HepG2 (cell line): ENCODE measurements around the gene SLC5A10. TPM values are rescaled to one million over a fixed set of nuclear protein-coding genes. Genes with fewer than 3 reads are reported as not detected.
A peak's percentile ranks its signal among the peaks of the same experiment; 100 is the strongest.

ENCODE experiments used
- ATAC-seq: fragments of 200-7000 bp; cut with Tn5 transposase; 3 replicates; pipeline ENCODE4 v1.9.1; 2020; ENCODE audit warnings: mild to moderate bottlenecking, moderate library complexity
- BruUV-seq: library from RNA; stranded (reverse); fragments of 400-500 nt; replicated peaks from 2 replicates; lab custom pipeline; 2021; lab: Mats Ljungman, UMichigan
- CTCF ChIA-PET: fragments of 300-600 bp; formaldehyde crosslinking; extraction: SDS; loops from one replicate; lab custom pipeline; 2021; ENCODE audit warnings: low total read pairs, inconsistent platforms, low intra/inter-chr PET ratio; lab: Yijun Ruan, JAX
- POLR2A ChIA-PET: fragments of 350-600 bp; sonication (Branson Sonifier 250); formaldehyde crosslinking; loops from one replicate; lab custom pipeline; 2020; ENCODE audit warnings: antibody characterized with exemption, inconsistent platforms; lab: Yijun Ruan, JAX
- DNase-seq: peaks from one replicate; pipeline ENCODE4 v3.0.0-alpha.2; 2015; ENCODE audit warnings: low spot score
- FAIRE-seq: peaks from 3 replicates; lab custom pipeline; 2011; peaks lifted over from hg19 to GRCh38; lab: Jason Lieb, UNC
- H2AFZ ChIP-seq: one replicate; pipeline ENCODE4 v1.6.1; 2011; ENCODE audit warnings: low read length, inconsistent platforms
- H3K27ac ChIP-seq: fragments of 300-600 bp; 3 replicates; pipeline ENCODE4 v1.8.0; 2011; ENCODE audit warnings: mixed run types, mild to moderate bottlenecking, mixed read lengths, low read length, inconsistent platforms; ENCODE audit not compliant: insufficient read depth; ENCODE audit errors: extremely low read length
- H3K27me3 ChIP-seq, 2 experiments: fragments of 200-600 bp in 1 of 2; 2 replicates in 1 of 2; 3 replicates in 1 of 2; pipeline versions ENCODE4 v1.6.0 to v1.8.0; 2011; ENCODE audit warnings: low read length in 2 of 2, mild to moderate bottlenecking in 2 of 2, moderate library complexity in 2 of 2, inconsistent platforms in 1 of 2; ENCODE audit not compliant: insufficient read depth in 2 of 2, control insufficient read depth in 1 of 2
- H3K36me3 ChIP-seq, 2 experiments: fragments of 200-600 bp in 1 of 2; replicated peaks in 1 of 2; 2 replicates in 1 of 2; 3 replicates in 1 of 2; pipeline versions ENCODE4 v1.5.1 to v1.8.0; 2011; ENCODE audit warnings: low read length in 2 of 2, inconsistent platforms in 1 of 2; ENCODE audit not compliant: insufficient read depth in 2 of 2, control insufficient read depth in 1 of 2
- H3K4me1 ChIP-seq: 2 replicates; pipeline ENCODE4 v1.5.1; 2012; ENCODE audit warnings: low read length, inconsistent platforms; ENCODE audit not compliant: insufficient read depth
- H3K4me2 ChIP-seq: 2 replicates; pipeline ENCODE4 v1.6.0; 2011; ENCODE audit warnings: low read depth, low read length, inconsistent platforms
- H3K4me3 ChIP-seq, 3 experiments: fragments of 200-600 bp in 1 of 3; sonication (generic), shearing (Covaris generic) in 1 of 3; replicated peaks in 1 of 3; 2 replicates each; pipeline ENCODE4 v1.5.1; 2011 to 2016; ENCODE audit warnings: low read length in 3 of 3, inconsistent platforms in 2 of 3, low read depth in 2 of 3, mild to moderate bottlenecking in 2 of 3, control low read depth in 1 of 3, mixed read lengths in 1 of 3; ENCODE audit not compliant: insufficient read depth in 1 of 3
- H3K79me2 ChIP-seq: one replicate; pipeline ENCODE4 v1.6.1; 2011; ENCODE audit warnings: low read length, inconsistent platforms; ENCODE audit not compliant: insufficient read depth
- H3K9ac ChIP-seq: 2 replicates; pipeline ENCODE4 v1.6.0; 2011; ENCODE audit warnings: mild to moderate bottlenecking, low read depth, low read length, inconsistent platforms; ENCODE audit not compliant: insufficient read depth
- H3K9me3 ChIP-seq: 2 replicates; pipeline ENCODE4 v1.5.1; 2012; ENCODE audit warnings: mild to moderate bottlenecking, low read length
- H4K20me1 ChIP-seq: 2 replicates; pipeline ENCODE4 v1.6.0; 2011; ENCODE audit warnings: inconsistent platforms, mild to moderate bottlenecking, low read length, moderate library complexity; ENCODE audit not compliant: insufficient read depth
- MATR3 ChIP-seq: sonication (generic); formaldehyde crosslinking; IDR thresholded peaks from 2 replicates; pipeline ENCODE4 v1.4.0; 2020; ENCODE audit warnings: missing genetic modification reagents
- MYC ChIP-seq: sonication (generic); formaldehyde crosslinking; IDR thresholded peaks from 2 replicates; pipeline ENCODE4 v1.9.0; 2021; ENCODE audit warnings: missing genetic modification reagents, borderline replicate concordance
- ZNF234 ChIP-seq: sonication (generic); formaldehyde crosslinking; conservative IDR thresholded peaks from 2 replicates; pipeline ENCODE4 v1.5.1; 2020; ENCODE audit warnings: mild to moderate bottlenecking, missing genetic modification reagents
- ZNF274 ChIP-seq: sonication (generic); formaldehyde crosslinking; IDR thresholded peaks from 2 replicates; pipeline ENCODE4 v1.5.1; 2020; ENCODE audit warnings: mild to moderate bottlenecking, missing genetic modification reagents
- ZNF382 ChIP-seq: sonication (generic); formaldehyde crosslinking; IDR thresholded peaks from 2 replicates; pipeline ENCODE4 v1.5.0; 2020; ENCODE audit warnings: missing genetic modification reagents, mild to moderate bottlenecking, borderline replicate concordance
- ZNF567 ChIP-seq: sonication (generic); formaldehyde crosslinking; IDR thresholded peaks from 2 replicates; pipeline ENCODE4 v1.8.1; 2023; ENCODE audit warnings: mild to moderate bottlenecking, missing genetic modification reagents, borderline replicate concordance
- ZNF749 ChIP-seq: sonication (generic); formaldehyde crosslinking; IDR thresholded peaks from 2 replicates; pipeline ENCODE4 v1.8.0; 2022; ENCODE audit warnings: mild to moderate bottlenecking, missing genetic modification reagents, moderate library complexity, borderline replicate concordance
- WGBS: methylation state at CpG from one replicate; pipeline ENCODE4 v1.1.6; 2017; ENCODE audit warnings: low lambda C conversion rate; 5-methylcytosine and 5-hydroxymethylcytosine counted together
- in situ Hi-C: cut with HindIII; loops from 2 replicates; pipeline ENCODE4 v1.10.0; 2017; ENCODE audit warnings: low pct_unique_long_range_greater_than_20kb; ENCODE audit not compliant: extremely low pct_ligation_motif_present
- intact Hi-C: fragments of 100-400 bp; cut with micrococcal nuclease; formaldehyde crosslinking; loops from one replicate; pipeline ENCODE4 v1.10.0; 2022; ENCODE audit not compliant: unreplicated experiment
- polyA plus RNA-seq, 8 experiments: library from polyadenylated mRNA; depleted of rRNA in 3 of 8; stranded (reverse) in 7 of 8; unstranded in 1 of 8; fragments of >200 nt; fragmentation: Illumina TruSeq in 4 of 8; extraction: Trizol in 4 of 8; gene quantifications; 2 replicates each; pipeline versions ENCODE4 v1.2.1 to v1.2.3, GENCODE V29; 2011 to 2016; ENCODE audit warnings: low read depth in 4 of 8, missing spikeins in 1 of 8, mixed read lengths in 1 of 8; ENCODE audit not compliant: insufficient read depth in 1 of 8
- total RNA-seq, 5 experiments: library from RNA; depleted of rRNA; stranded (reverse); fragments of >200 nt; fragmentation: Illumina TruSeq; extraction: Trizol; gene quantifications; 2 replicates each; pipeline ENCODE4 v1.2.3, GENCODE V29; 2016; ENCODE audit warnings: low read depth in 1 of 5
- TF ChIP-seq, protein P1 (sequence below): sonication (generic); formaldehyde crosslinking; IDR thresholded peaks from 2 replicates; pipeline ENCODE4 v1.5.0; 2020; ENCODE audit warnings: mild to moderate bottlenecking, missing genetic modification reagents
- TF ChIP-seq, protein P2 (sequence below): sonication (generic); formaldehyde crosslinking; IDR thresholded peaks from 2 replicates; pipeline ENCODE4 v1.4.0; 2020; ENCODE audit warnings: mild to moderate bottlenecking, missing genetic modification reagents
- TF ChIP-seq, protein P3 (sequence below): IDR thresholded peaks from 2 replicates; pipeline ENCODE4 v1.6.1; 2012; ENCODE audit warnings: low read depth, low read length, improper control_type of control experiment

Gene SLC5A10
- total and polyA plus RNA-seq, 2 of the 13 experiments (the other 11 are each of a cell fraction or from before 2014, with no cell fraction given): 0.05 TPM; not detected in 1

DNA sequence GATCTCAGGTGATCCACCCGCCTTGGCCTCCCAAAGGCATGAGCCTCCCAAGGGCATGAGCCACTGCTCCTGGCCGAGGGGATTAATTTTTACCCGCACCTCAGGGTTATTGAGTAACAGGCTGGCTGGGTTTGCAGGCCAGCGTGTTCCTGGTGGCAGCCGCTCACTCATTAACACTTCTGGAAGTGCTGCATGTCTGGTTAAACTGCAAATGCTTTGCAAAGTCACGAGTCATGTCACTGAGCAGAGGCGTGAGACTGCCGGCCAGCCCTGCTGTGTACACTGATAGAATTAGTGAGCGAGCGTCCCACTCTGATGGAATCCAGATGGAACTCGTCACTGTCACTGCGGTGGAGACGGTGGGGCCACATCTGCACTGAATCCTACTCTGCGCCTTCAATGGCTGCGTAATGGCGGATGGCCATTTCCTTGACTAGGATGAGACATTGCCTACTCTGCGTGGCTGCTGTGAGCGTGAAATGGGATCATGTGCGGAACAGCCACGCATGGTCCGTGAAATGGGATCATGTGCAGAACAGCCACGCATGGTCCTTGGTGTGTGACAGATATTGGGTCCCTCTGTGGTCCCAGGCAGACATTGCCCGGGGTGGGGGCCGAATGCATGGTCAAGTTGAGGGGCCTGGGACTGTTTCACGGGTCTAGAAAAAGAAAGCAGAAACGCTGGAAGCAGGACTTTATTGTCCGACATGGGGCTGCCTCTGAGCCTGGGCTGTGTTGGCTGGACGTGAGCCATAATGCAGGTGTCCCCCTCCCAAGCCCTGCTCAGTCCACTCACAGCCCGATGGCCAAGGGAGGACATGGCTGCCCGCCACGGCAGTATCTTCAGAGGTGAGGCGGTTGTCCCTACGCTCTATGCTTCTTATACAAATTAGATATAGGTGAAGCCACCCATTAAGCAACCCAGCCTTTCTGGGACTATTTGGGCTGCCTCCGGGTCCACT, 740 bp upstream of the SLC5A10 start:
- CTCF ChIA-PET: interaction anchor here (0.6 to 1.3 kb wide), 2 partner anchors 10 to 135 kb away, joined by 3 to 5 read pairs; no protein-coding TSS in a partner anchor
- ATAC-seq (peak; percentile 62), DNase-seq (no peak), FAIRE-seq (no peak)
- H3K4me1 ChIP-seq: peaks cover 46% of the 10 kb centered on the region
- no TSS peak for BruUV-seq
- 52% methylated on average over 21 of the region's 34 CpGs for WGBS
- H4K20me1 ChIP-seq: no peaks in the 10 kb centered on the region
- no peak overlapping the region for H2AFZ ChIP-seq
- no peaks in the 10 kb centered on the region for H3K9me3 ChIP-seq
- H3K4me2 ChIP-seq: peak overlapping the region; percentile 79
- in situ Hi-C loops (no loop called here), intact Hi-C loops (loop anchor here (10.0 kb wide), 1 partner anchor 136 kb away; no protein-coding TSS in a partner anchor)
- H3K9ac ChIP-seq: no peak overlapping the region
- peaks cover 1 to 22% of the 10 kb centered on the region in 2 experiments; a peak in 3 of 5 replicates for H3K27me3 ChIP-seq
- H3K79me2 ChIP-seq: no peaks in the 10 kb centered on the region
- POLR2A ChIA-PET: no interaction called here
- H3K27ac ChIP-seq: no peak overlapping the region
- H3K36me3 ChIP-seq: no peaks in the 10 kb centered on the region
- H3K4me3 ChIP-seq: peak overlapping the region; percentile 10 to 58 (median 27); a peak in 3 of 6 replicates
- TF ChIP-seq ZNF274 (CRISPR knock-in tag): 0 out of 2 replicates have a peak, but pooled peaks have one; percentile 27
- TF ChIP-seq, protein P1, sequence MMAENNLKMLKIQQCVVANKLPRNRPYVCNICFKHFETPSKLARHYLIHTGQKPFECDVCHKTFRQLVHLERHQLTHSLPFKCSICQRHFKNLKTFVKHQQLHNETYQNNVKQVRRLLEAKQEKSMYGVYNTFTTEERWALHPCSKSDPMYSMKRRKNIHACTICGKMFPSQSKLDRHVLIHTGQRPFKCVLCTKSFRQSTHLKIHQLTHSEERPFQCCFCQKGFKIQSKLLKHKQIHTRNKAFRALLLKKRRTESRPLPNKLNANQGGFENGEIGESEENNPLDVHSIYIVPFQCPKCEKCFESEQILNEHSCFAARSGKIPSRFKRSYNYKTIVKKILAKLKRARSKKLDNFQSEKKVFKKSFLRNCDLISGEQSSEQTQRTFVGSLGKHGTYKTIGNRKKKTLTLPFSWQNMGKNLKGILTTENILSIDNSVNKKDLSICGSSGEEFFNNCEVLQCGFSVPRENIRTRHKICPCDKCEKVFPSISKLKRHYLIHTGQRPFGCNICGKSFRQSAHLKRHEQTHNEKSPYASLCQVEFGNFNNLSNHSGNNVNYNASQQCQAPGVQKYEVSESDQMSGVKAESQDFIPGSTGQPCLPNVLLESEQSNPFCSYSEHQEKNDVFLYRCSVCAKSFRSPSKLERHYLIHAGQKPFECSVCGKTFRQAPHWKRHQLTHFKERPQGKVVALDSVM (CRISPR knock-in tag): peak; percentile 84
- TF ChIP-seq, protein P2, sequence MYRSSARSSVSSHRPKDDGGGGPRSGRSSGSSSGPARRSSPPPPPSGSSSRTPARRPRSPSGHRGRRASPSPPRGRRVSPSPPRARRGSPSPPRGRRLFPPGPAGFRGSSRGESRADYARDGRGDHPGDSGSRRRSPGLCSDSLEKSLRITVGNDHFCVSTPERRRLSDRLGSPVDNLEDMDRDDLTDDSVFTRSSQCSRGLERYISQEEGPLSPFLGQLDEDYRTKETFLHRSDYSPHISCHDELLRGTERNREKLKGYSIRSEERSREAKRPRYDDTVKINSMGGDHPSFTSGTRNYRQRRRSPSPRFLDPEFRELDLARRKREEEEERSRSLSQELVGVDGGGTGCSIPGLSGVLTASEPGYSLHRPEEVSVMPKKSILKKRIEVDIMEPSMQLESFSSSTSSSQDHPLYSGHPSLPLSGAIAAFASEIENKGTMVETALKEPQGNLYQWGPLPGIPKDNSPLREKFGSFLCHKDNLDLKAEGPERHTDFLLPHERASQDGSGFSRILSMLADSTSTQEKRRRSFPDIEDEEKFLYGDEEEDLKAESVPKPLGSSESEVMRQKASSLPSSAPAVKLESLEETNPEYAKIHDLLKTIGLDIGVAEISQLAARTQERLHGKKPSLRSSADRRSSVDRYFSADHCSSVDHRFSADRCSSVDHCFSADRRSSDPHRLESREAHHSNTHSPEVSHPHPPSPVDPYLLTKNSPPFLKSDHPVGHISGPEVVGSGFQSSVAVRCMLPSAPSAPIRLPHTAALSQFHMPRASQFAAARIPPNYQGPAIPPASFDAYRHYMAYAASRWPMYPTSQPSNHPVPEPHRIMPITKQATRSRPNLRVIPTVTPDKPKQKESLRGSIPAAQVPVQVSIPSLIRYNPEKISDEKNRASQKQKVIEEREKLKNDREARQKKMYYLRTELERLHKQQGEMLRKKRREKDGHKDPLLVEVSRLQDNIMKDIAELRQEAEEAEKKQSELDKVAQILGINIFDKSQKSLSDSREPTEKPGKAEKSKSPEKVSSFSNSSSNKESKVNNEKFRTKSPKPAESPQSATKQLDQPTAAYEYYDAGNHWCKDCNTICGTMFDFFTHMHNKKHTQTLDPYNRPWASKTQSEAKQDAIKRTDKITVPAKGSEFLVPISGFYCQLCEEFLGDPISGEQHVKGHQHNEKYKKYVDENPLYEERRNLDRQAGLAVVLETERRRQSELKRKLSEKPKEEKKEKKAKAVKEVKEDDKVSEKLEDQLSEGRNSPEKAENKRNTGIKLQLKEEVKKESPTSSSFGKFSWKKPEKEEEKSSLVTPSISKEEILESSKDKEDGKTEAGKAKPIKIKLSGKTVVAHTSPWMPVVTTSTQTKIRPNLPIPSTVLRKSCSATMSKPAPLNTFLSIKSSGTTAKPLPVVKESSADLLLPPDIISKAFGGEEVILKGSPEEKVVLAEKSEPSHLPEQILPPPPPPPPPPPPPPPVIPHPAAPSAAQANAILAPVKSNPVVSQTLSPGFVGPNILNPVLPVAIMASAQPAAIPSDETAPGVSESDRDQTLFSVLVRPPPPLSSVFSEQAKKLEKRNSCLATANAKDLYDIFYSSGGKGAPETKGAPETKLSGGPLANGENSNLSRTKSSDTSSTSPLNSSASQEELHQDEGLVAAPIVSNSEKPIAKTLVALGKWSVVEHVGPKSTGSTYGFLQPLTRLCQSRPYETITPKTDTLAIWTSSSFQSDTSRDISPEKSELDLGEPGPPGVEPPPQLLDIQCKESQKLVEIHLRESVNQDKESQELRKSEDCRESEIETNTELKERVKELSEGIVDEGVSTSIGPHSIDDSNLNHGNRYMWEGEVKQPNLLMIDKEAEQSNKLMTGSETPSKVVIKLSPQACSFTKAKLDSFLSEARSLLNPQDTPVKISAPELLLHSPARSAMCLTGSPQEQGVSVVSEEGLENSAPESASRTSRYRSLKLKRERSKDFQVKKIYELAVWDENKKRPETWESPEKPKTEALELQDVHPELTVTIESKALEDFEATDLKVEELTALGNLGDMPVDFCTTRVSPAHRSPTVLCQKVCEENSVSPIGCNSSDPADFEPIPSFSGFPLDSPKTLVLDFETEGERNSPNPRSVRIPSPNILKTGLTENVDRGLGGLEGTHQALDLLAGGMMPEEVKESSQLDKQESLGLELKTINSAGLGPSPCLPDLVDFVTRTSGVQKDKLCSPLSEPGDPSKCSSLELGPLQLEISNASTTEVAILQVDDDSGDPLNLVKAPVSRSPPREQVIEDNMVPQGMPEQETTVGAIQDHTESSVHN (CRISPR knock-in tag): no peak
- TF ChIP-seq, protein P3, sequence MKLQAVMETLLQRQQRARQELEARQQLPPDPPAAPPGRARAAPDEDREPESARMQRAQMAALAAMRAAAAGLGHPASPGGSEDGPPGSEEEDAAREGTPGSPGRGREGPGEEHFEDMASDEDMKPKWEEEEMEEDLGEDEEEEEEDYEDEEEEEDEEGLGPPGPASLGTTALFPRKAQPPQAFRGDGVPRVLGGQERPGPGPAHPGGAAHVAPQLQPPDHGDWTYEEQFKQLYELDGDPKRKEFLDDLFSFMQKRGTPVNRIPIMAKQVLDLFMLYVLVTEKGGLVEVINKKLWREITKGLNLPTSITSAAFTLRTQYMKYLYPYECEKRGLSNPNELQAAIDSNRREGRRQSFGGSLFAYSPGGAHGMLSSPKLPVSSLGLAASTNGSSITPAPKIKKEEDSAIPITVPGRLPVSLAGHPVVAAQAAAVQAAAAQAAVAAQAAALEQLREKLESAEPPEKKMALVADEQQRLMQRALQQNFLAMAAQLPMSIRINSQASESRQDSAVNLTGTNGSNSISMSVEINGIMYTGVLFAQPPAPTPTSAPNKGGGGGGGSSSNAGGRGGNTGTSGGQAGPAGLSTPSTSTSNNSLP: no peak
- TF ChIP-seq ZNF234 (CRISPR knock-in tag): no peak
- TF ChIP-seq ZNF382 (CRISPR knock-in tag): no peak
- no peak for TF ChIP-seq ZNF567
- TF ChIP-seq MATR3: no peak
- TF ChIP-seq MYC (CRISPR knock-in tag): no peak
- no peak for TF ChIP-seq ZNF749
